GM18951 (cell line): ENCODE measurements around the gene ABCA6.

Experiments
- POLR2A ChIP-seq: IDR thresholded peaks from 4 replicates; pipeline ENCODE4 v1.6.1; 2011; ENCODE audit warnings: mild to moderate bottlenecking; ENCODE audit not compliant: insufficient read length, insufficient read depth; ENCODE audit errors: extremely low read depth
- in situ Hi-C: fragments of 300-500 bp; cut with MboI; formaldehyde crosslinking; loops from one replicate; pipeline ENCODE4 v1.12.0; 2022; ENCODE audit warnings: low sequenced_read_pairs, mixed read lengths, inconsistent platforms; ENCODE audit not compliant: unreplicated experiment

ABCA6 gene

GRCh38 chr17:69060822-69061221 is 80.9 kb downstream of the ABCA6 start, which contains the start of gene ABCA9:
ABCA9 (minus strand) TSS chr17:69060927; CDS start chr17:69051126, 9,801 bp downstream.
- in situ Hi-C loops = no loop called here
- TF ChIP-seq POLR2A = no peak

GRCh38 chr17:69059458-69060175 is 82.1 kb downstream of the ABCA6 start:
- no peak for TF ChIP-seq POLR2A
- in situ Hi-C loops = no loop called here

- no peak for TF ChIP-seq POLR2A
- in situ Hi-C loops = no loop called here
Observed at GRCh38 chr17:69058165-69058564, 83.5 kb downstream of the ABCA6 start.

GRCh38 chr17:69057280-69057679 is 84.4 kb downstream of the ABCA6 start:
- TF ChIP-seq POLR2A = no peak
- in situ Hi-C loops = no loop called here

GRCh38 chr17:69056179-69056823 is 85.4 kb downstream of the ABCA6 start:
- in situ Hi-C loops = no loop called here
- TF ChIP-seq POLR2A = no peak

- in situ Hi-C loops = no loop called here
- no peak for TF ChIP-seq POLR2A
Observed at GRCh38 chr17:69055334-69055733, 86.4 kb downstream of the ABCA6 start.

- no peak for TF ChIP-seq POLR2A
- in situ Hi-C loops = no loop called here
Observed at GRCh38 chr17:69050999-69051775, 90.5 kb downstream of the ABCA6 start.

- in situ Hi-C loops = no loop called here
- TF ChIP-seq POLR2A = no peak
Observed at GRCh38 chr17:69048634-69049033, 93.1 kb downstream of the ABCA6 start.

- TF ChIP-seq POLR2A = no peak
- in situ Hi-C loops = no loop called here
Observed at GRCh38 chr17:69047368-69048263, 94.1 kb downstream of the ABCA6 start.

GRCh38 chr17:69046121-69046807 is 95.4 kb downstream of the ABCA6 start:
- TF ChIP-seq POLR2A = no peak
- in situ Hi-C loops = no loop called here

- no peak for TF ChIP-seq POLR2A
- in situ Hi-C loops = no loop called here
Observed at GRCh38 chr17:69045646-69046045, 96.0 kb downstream of the ABCA6 start.

- in situ Hi-C loops = no loop called here
Observed at GRCh38 chr17:69044371-69044770, 97.3 kb downstream of the ABCA6 start.

More at GRCh38 chr17:69044371-69044770, 97.3 kb downstream of the ABCA6 start:
- TF ChIP-seq POLR2A = no peak
